ENCODE measurements around the gene MTMR12. TPM values are rescaled to one million over a fixed set of nuclear protein-coding genes. Genes with fewer than 3 reads are reported as not detected.

MTMR12 gene
- total RNA-seq, 1 donor from 2014 or later, result 28.0 TPM

- Histone ChIP-seq H3K4me3 (ENCODE audit: low read depth, low read length) (no peak overlapping the region), H3K27me3 (ENCODE audit: control insufficient read depth, insufficient read depth, low read length) (no peaks in the 10 kb centered on the region), H3K36me3 (ENCODE audit: control insufficient read depth, insufficient read depth, low read length) (no peaks in the 10 kb centered on the region)
- no peak for DNase-seq (ENCODE audit: low read depth)
- TF ChIP-seq CTCF (IDR thresholded peaks at IDR 0.05; ENCODE audit: insufficient read depth, low read length, poor library complexity, severe bottlenecking), result no peak
Measured at GRCh38 chr5:32264957-32265572, 47.7 kb downstream of the MTMR12 start.

- H3K36me3 ChIP-seq (ENCODE audit: control insufficient read depth, insufficient read depth, low read length), result no peaks in the 10 kb centered on the region
Measured at GRCh38 chr5:32263684-32264083, 49.1 kb downstream of the MTMR12 start.

GRCh38 chr5:32261198-32261597, 51.5 kb downstream of the MTMR12 start:
- TF ChIP-seq CTCF (IDR thresholded peaks at IDR 0.05; ENCODE audit: insufficient read depth, low read length, poor library complexity, severe bottlenecking), result no peak
- Histone ChIP-seq H3K27me3 (ENCODE audit: control insufficient read depth, insufficient read depth, low read length) (no peaks in the 10 kb centered on the region), H3K4me3 (ENCODE audit: low read depth, low read length) (no peak overlapping the region), H3K36me3 (ENCODE audit: control insufficient read depth, insufficient read depth, low read length) (no peaks in the 10 kb centered on the region)
- DNase-seq (ENCODE audit: low read depth), result no peak

More at GRCh38 chr5:32263684-32264083, 49.1 kb downstream of the MTMR12 start:
- DNase-seq (ENCODE audit: low read depth), result no peak
- no peak for TF ChIP-seq CTCF (IDR thresholded peaks at IDR 0.05; ENCODE audit: insufficient read depth, low read length, poor library complexity, severe bottlenecking)
- Histone ChIP-seq H3K4me3 (ENCODE audit: low read depth, low read length) (no peak overlapping the region), H3K27me3 (ENCODE audit: control insufficient read depth, insufficient read depth, low read length) (no peaks in the 10 kb centered on the region)

GRCh38 chr5:32259033-32259432, 53.7 kb downstream of the MTMR12 start:
- no peak overlapping the region for H3K4me3 ChIP-seq (ENCODE audit: low read depth, low read length)
- TF ChIP-seq CTCF (IDR thresholded peaks at IDR 0.05; ENCODE audit: insufficient read depth, low read length, poor library complexity, severe bottlenecking), result no peak
- no peaks in the 10 kb centered on the region for H3K36me3 ChIP-seq (ENCODE audit: control insufficient read depth, insufficient read depth, low read length)
- no peak for DNase-seq (ENCODE audit: low read depth)
- no peaks in the 10 kb centered on the region for H3K27me3 ChIP-seq (ENCODE audit: control insufficient read depth, insufficient read depth, low read length)

- H3K4me3 ChIP-seq (ENCODE audit: low read depth, low read length), result no peak overlapping the region
- no peaks in the 10 kb centered on the region for H3K27me3 ChIP-seq (ENCODE audit: control insufficient read depth, insufficient read depth, low read length)
- H3K36me3 ChIP-seq (ENCODE audit: control insufficient read depth, insufficient read depth, low read length), result no peaks in the 10 kb centered on the region
- no peak for TF ChIP-seq CTCF (IDR thresholded peaks at IDR 0.05; ENCODE audit: insufficient read depth, low read length, poor library complexity, severe bottlenecking)
- DNase-seq (ENCODE audit: low read depth), result no peak
Measured at GRCh38 chr5:32258424-32258823, 54.3 kb downstream of the MTMR12 start.

- no peak for TF ChIP-seq CTCF (IDR thresholded peaks at IDR 0.05; ENCODE audit: insufficient read depth, low read length, poor library complexity, severe bottlenecking)
- Histone ChIP-seq H3K36me3 (ENCODE audit: control insufficient read depth, insufficient read depth, low read length) (no peaks in the 10 kb centered on the region), H3K27me3 (ENCODE audit: control insufficient read depth, insufficient read depth, low read length) (no peaks in the 10 kb centered on the region), H3K4me3 (ENCODE audit: low read depth, low read length) (no peak overlapping the region)
- no peak for DNase-seq (ENCODE audit: low read depth)
Measured at GRCh38 chr5:32255540-32255900, 57.2 kb downstream of the MTMR12 start.

Data from kidney epithelial cell (primary cell).